ENCODE data around the gene A1CF. TPM values are rescaled to one million over a fixed set of nuclear protein-coding genes. Genes with fewer than 3 reads are reported as not detected.

Gene A1CF, protein sequence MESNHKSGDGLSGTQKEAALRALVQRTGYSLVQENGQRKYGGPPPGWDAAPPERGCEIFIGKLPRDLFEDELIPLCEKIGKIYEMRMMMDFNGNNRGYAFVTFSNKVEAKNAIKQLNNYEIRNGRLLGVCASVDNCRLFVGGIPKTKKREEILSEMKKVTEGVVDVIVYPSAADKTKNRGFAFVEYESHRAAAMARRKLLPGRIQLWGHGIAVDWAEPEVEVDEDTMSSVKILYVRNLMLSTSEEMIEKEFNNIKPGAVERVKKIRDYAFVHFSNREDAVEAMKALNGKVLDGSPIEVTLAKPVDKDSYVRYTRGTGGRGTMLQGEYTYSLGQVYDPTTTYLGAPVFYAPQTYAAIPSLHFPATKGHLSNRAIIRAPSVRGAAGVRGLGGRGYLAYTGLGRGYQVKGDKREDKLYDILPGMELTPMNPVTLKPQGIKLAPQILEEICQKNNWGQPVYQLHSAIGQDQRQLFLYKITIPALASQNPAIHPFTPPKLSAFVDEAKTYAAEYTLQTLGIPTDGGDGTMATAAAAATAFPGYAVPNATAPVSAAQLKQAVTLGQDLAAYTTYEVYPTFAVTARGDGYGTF
- total RNA-seq = not detected in 2 replicates

DNA sequence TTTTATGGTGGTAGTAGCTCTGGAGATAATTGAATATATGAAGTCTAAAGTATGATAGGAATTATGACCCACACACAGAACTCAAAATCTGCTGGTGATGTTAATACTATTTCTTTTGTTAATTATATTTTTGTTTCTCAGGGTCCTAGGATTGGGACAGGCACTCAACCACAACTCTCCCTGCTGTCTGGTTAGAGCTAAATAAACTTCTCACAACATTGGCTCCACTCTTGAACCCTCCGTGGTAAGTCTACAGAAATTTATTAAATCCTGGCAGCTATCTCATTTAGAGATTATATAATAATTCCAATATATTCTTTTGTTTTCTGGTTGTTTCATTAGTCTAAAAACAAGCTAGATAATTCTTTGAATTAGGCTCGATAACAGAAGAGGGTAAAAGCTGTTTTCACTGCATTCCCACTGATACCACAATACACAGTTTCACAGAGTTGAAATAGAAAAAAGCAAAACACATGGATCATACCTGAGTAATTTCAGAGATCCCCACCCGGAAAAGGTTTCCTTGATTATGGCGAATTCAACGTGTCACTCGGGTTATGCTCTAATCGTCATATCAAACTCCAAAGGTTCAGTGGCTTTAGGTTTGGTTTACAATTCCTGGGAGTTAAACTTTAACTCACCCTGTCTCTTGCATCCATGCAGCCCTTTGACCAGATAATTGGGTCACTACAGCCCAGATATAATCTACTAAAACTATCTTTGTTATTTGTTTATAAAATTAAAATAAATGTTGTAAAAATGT lies at the start of gene A1CF:
Gene A1CF (minus strand): TSS at position 531 of the 763 bp plus-strand sequence. CDS start 25,687 bp downstream, outside the sequence.

Other genes with a start within 250 kb of the A1CF start
- gene ASAH2B, start 145.7 kb downstream of the A1CF start, total RNA-seq = 4.5 and 6.2 TPM in 2 replicates
- gene PRKG1, start 188.9 kb upstream of the A1CF start, total RNA-seq = 0.57 and 1.0 TPM in 2 replicates

Data from nasal cavity respiratory epithelium epithelial cell of viscerocranial mucosa (primary cell).